ENCODE results near the gene THBD.

GRCh38 chr20:23077277-23077676 lies 27.8 kb upstream of the THBD start:
- TF ChIP-seq POLR2A (IDR thresholded peaks at IDR 0.05; ENCODE audit: low read length) (no peak), GATA1 (IDR thresholded peaks at IDR 0.05; ENCODE audit: low read depth, low read length) (no peak)
